Thyroid gland (tissue), 4 donors: ENCODE results near the gene ENPP3.

Experiments
- POLR2A ChIP-seq, 2 donors: fragments of 450-650 bp; IDR thresholded peaks; one replicate each; pipeline ENCODE4 v1.6.1; 2017; ENCODE audit warnings: antibody characterized with exemption in 2 of 2, mild to moderate bottlenecking in 2 of 2, moderate library complexity in 1 of 2
- TF ChIP-seq, protein P1 (sequence below), 6 experiments: fragments of 200-600 bp in 3 of 6; fragments of 450-650 bp in 3 of 6; sonication (generic) in 3 of 6; IDR thresholded peaks; one replicate each; pipeline ENCODE4 v1.5.1; 2016 to 2019; ENCODE audit warnings: antibody characterized with exemption in 6 of 6, mild to moderate bottlenecking in 2 of 6, inconsistent platforms in 1 of 6, moderate library complexity in 1 of 6

DNA sequence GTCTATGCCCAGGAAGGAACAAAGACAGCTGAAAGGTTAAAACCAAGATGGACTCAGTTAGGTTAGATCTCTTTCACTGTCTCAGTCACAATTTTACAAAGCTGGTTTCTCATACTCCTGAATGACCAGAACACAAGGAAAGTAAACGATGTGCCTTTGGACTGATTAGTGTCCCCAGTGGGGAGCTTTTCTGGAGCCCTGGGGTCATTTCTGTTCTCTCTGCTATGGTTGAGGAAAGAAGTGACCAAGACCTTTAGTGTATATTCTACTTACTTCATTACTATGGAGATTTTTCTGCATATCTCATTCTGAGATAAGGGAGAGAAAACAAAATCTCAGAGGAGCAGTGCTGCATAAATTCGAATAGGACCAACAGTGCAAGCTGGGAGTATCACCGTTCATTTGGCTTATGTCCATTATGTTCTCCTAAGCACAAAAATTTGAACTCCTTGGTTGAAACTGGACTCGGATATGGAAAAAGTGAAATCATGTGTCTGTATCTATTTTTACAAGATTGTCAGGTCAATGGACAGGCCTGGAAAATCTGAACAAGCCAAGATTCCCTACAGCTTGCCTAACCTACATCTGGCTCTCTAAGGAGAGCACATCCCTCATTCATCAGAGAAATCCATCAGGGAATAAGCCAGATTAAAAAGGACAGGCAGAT lies 136.3 kb downstream of the ENPP3 start:
- TF ChIP-seq, protein P1, sequence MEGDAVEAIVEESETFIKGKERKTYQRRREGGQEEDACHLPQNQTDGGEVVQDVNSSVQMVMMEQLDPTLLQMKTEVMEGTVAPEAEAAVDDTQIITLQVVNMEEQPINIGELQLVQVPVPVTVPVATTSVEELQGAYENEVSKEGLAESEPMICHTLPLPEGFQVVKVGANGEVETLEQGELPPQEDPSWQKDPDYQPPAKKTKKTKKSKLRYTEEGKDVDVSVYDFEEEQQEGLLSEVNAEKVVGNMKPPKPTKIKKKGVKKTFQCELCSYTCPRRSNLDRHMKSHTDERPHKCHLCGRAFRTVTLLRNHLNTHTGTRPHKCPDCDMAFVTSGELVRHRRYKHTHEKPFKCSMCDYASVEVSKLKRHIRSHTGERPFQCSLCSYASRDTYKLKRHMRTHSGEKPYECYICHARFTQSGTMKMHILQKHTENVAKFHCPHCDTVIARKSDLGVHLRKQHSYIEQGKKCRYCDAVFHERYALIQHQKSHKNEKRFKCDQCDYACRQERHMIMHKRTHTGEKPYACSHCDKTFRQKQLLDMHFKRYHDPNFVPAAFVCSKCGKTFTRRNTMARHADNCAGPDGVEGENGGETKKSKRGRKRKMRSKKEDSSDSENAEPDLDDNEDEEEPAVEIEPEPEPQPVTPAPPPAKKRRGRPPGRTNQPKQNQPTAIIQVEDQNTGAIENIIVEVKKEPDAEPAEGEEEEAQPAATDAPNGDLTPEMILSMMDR (IDR thresholded peaks at IDR 0.05), result no peak
- TF ChIP-seq POLR2A (IDR thresholded peaks at IDR 0.05), result no peak
